ENCODE results near the gene PLXNA4. TPM values are rescaled to one million over a fixed set of nuclear protein-coding genes. Genes with fewer than 3 reads are reported as not detected.

Gene PLXNA4
- total and polyA plus RNA-seq, 12 donors: 0.83 to 17.0 (median 11.5) TPM

DNA sequence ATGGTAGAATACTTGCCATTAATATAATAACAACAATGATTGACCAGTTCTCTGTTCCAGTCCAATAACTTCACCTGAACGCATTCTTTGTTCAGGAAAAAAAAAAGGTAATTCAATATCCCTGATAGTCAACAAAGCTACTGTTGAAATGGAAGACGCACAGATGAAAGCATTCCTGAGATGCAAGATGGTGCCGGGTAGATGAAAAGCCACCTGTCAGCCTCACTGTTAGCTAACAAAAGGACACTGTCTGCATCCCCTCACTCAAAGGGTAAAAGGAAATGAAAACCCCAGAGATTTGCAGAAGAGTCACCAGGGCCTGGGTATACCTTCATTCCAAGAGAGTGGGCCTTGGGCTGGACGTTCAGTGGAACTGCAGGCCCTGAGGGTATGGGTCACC lies 357.4 kb downstream of the PLXNA4 start:
- Histone ChIP-seq H3K36me3 (peaks cover 0 to 7% (median 0%) of the 10 kb centered on the region in 9 donors), H3K9me3 (no peaks in the 10 kb centered on the region), H3K4me1 (no peaks in the 10 kb centered on the region), H3K27me3 (no peaks in the 10 kb centered on the region), H3K4me3 (no peak overlapping the region), H3K27ac (no peak overlapping the region)
- TF ChIP-seq, protein P1, sequence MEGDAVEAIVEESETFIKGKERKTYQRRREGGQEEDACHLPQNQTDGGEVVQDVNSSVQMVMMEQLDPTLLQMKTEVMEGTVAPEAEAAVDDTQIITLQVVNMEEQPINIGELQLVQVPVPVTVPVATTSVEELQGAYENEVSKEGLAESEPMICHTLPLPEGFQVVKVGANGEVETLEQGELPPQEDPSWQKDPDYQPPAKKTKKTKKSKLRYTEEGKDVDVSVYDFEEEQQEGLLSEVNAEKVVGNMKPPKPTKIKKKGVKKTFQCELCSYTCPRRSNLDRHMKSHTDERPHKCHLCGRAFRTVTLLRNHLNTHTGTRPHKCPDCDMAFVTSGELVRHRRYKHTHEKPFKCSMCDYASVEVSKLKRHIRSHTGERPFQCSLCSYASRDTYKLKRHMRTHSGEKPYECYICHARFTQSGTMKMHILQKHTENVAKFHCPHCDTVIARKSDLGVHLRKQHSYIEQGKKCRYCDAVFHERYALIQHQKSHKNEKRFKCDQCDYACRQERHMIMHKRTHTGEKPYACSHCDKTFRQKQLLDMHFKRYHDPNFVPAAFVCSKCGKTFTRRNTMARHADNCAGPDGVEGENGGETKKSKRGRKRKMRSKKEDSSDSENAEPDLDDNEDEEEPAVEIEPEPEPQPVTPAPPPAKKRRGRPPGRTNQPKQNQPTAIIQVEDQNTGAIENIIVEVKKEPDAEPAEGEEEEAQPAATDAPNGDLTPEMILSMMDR (IDR thresholded peaks at IDR 0.05): no peak
- 83 to 92% methylated on average over 4 of the region's 4 CpGs for WGBS, 2 donors
- intact Hi-C loops (cut with DNase I): no loop called here
- ATAC-seq: no peak
- DNase-seq: no peak

DNA sequence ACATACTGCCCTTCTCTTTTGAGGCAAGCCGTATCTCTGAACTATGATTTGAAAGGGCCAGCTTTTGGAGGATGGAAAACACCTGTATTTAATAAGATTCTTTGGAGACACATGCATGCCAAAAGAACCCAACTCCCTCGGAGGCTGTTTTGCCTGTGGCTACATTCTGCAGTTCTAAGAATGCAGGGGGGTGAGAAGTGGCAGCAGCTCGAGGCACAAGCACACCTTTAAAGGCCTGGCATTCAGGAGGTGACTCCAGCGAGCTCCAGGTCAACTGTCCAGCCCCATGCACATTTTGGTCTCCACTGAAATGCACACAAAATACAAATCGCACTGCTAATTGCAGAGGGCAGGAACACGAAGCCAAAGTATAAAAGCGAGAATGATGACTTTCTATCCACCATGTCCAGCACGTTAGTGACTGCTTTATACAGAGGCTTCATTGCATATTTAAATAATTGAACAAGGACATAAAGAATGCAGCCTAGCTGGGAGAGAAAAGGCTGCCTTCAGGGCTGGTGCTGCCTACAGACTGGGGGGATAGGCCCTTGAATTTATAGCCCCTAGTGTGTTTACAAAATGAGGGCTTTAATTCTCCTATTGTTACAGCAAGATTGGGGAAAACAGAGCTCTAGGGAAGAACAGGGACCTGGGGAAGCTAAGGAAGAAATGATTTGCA lies 359.3 kb downstream of the PLXNA4 start:
- H3K4me1 ChIP-seq: no peaks in the 10 kb centered on the region
- H3K36me3 ChIP-seq: no peaks in the 10 kb centered on the region
- no peak overlapping the region for H3K4me3 ChIP-seq
- no peak for ATAC-seq
- no peak overlapping the region for H3K27ac ChIP-seq
- TF ChIP-seq, protein P1 (IDR thresholded peaks at IDR 0.05): no peak
- 79 to 82% methylated on average over 8 of the region's 8 CpGs for WGBS, 2 donors
- no peaks in the 10 kb centered on the region for H3K27me3 ChIP-seq
- intact Hi-C loops (cut with DNase I): no loop called here
- no peak for DNase-seq
- H3K9me3 ChIP-seq: no peaks in the 10 kb centered on the region

DNA sequence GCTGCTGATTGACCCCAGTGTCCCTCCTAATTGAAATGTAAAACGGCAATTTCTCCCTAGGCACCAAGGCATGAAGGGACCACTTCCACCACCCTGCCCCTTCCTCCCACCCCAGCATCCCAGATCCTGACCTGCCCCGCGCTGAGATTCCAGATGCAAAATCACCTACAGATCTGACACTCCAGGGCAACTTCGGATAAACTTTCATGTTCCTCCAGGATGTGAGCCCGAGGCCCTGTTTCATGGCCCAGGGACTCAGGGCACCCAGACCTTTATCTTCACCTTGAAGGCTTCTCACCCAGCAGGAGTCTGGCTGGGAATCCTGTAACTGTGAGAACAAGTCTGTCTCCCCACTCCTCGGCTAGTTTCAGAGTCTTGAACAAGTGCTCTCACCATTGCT lies 361.8 kb downstream of the PLXNA4 start:
- no peaks in the 10 kb centered on the region for H3K4me1 ChIP-seq
- no peaks in the 10 kb centered on the region for H3K27me3 ChIP-seq
- H3K27ac ChIP-seq: no peak overlapping the region
- intact Hi-C loops (cut with DNase I): no loop called here
- H3K9me3 ChIP-seq: no peaks in the 10 kb centered on the region
- WGBS, 2 donors: 86 to 90% methylated on average over 6 of the region's 6 CpGs
- no peak for DNase-seq
- TF ChIP-seq, protein P1 (IDR thresholded peaks at IDR 0.05): no peak
- ATAC-seq: no peak
- H3K4me3 ChIP-seq: no peak overlapping the region
- H3K36me3 ChIP-seq: no peaks in the 10 kb centered on the region

DNA sequence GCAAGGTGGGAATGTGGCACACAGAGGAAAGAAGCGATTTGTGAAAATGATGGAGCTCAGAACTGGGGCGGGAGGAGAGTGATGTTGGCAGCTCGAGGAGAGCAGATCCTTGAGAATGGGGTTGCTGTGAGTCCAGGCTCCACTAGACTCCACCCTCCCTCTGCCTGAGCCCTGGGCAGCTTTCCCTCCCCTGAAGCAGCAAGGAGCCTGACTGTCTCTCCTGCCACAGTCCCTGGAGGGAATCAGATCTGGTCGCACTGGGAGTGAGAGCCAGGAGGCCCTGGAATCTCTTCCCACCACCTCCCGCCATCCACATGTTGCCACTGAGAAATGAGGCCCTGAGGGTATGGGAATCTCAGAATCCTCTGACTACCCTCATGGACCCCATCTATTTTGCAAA lies 362.7 kb downstream of the PLXNA4 start:
- TF ChIP-seq, protein P1 (IDR thresholded peaks at IDR 0.05): no peak
- intact Hi-C loops (cut with DNase I): no loop called here
- Histone ChIP-seq H3K9me3 (no peaks in the 10 kb centered on the region), H3K36me3 (no peaks in the 10 kb centered on the region), H3K4me3 (no peak overlapping the region), H3K27ac (no peak overlapping the region), H3K4me1 (peaks cover 0 to 8% (median 0%) of the 10 kb centered on the region in 9 donors), H3K27me3 (no peaks in the 10 kb centered on the region)
- no peak for DNase-seq
- no peak for ATAC-seq
- WGBS, 2 donors: 88 to 90% methylated on average over 5 of the region's 5 CpGs

Measured in heart right ventricle (tissue), 16 donors.